ACHN (cell line): ENCODE measurements around the gene SECTM1.
A peak's percentile ranks its signal among the peaks of the same experiment; 100 is the strongest.

Source experiments
- DNase-seq: peaks from one replicate; pipeline ENCODE4 v3.0.0-alpha.2; 2015
- in situ Hi-C: cut with HindIII; loops from 2 replicates; pipeline ENCODE4 v1.10.0; 2017; ENCODE audit warnings: low sequenced_read_pairs, low pct_ligation_motif_present, low pct_unique_long_range_greater_than_20kb

SECTM1 gene

DNA sequence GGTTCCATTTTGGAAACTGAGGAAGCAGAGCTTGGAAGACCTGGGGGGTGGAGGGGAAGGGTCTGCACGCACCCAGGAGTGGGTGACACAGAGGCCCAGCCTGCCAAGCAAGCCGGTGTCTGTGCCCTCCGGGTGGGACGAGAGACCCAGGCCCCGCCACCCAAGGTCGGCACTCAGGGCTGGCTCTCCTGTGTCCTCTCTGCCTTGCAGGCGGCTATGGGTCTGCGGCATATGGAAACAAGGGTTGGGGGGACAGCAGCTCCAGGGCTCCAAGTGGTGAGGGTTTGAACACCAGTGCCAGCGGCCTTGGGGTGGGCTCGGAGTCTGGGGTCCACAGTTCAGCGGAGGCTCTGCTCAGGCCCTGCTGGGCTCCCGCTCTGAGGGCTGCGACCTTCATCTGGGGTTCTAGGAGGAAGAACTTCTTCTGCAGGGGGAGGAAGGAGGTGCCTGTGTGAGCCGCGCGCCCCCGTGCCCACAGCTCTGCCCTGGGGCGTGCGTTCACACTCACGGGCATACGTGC, 11.6 kb downstream of the SECTM1 start:
- in situ Hi-C loops = no loop called here
- DNase-seq = no peak

DNA sequence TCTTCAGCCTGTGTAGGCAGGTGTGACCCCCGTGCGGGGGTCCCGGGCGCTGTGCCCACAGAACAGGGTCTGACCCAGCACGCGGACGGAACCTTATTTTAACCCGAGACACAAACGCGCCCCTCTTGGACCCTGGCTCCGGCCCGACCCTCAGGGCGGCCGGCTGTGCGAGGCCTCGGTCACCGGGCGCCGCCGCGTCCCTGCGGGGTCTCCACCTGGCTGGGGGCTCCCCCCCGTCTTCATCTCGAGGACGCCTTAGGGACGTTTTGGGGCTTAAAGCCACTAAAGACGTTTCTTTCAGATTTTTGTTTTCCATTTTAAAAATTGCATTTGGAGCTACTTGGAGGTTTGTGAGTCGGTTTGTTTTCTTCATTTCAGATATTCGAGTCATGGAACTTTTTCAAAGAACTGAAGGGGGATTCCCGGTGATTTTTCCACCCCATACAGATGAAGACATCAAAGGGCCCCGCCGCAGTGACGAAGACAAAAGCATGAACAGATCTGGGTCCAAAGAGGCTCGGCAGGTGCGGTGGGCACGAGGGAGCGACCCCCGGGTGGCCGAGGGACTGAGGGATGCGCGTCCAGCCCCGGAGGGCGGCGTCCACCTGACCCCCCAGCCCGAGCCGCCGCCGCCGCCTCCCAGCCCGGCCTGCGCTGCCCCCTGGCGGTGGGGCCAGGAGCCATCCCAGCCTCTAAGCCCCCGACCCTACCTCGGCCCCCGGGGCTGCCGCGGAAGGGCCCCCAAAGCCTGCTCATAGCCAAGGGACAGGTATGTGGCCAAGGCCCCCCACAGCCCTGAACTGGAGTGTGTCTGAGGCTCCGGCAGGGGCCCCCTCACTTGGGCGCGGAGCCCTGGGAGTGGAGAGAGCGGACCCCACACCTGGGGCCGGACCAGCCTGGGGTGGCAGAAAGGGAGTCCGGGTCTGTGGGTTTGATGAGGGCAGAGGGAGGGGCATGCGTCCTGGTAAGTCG, 12.3 kb downstream of the SECTM1 start:
- peak; percentile 31 for DNase-seq
- in situ Hi-C loops = no loop called here

DNA sequence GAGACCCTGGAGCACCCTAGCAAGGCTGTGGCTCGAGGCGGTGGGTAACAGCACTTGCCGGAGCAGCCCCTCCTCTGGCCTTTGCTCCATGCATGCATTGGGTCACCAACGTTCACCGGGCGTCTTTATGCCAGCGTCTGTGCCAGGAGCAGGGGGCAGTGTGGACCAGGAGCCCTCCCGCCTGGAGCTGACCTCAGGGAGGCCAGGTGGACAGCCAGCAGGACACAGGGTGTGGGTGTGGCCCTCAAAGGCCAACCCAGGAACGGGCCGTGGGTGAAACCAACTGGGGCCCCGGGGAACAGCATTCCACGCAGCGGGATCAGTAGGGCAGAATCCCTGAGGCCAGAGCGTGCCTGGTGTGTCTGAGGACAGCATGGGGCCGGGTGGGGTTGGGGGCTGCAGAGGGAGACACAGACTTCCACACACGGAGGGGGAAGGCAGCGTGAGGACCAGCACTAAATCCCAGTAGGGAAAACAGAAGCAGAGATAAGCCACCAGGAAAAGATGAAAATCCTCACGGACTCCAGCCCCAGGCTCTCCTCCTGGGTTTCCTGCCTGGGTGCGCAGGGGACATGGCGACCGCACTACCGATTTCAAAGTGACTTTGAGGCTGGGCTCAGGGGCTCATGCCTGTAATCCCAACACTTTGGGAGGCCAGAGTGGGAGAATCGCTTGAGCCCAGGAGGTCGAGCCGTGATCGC, 13.3 kb downstream of the SECTM1 start:
- in situ Hi-C loops = no loop called here
- no peak for DNase-seq

DNA sequence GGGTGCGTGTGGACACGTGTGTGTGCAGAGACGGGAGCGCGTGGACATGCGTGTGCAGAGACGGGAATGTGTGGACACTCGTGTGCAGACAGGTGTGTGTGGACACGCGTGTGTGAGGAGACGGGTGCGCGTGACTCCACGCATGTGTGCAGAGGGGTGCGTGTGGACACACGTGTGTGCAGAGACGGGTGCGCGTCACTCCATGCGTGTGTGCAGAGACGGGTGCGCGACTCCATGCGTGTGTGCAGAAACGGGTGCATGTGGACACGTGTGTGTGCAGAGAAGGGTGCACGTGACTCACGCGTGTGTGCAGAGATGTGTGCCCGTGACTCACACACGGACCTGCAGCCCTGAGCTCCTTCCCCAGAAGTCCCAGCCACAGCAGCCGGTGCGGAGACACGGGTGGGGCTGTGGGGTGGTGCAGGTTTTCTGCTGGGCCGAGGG, 13.9 kb downstream of the SECTM1 start:
- in situ Hi-C loops = no loop called here
- no peak for DNase-seq

GRCh38 chr17:82318772-82319606, 14.6 kb downstream of the SECTM1 start:
- DNase-seq = no peak
- in situ Hi-C loops = no loop called here

GRCh38 chr17:82318169-82318498, 15.4 kb downstream of the SECTM1 start:
- in situ Hi-C loops = no loop called here
- no peak for DNase-seq

DNA sequence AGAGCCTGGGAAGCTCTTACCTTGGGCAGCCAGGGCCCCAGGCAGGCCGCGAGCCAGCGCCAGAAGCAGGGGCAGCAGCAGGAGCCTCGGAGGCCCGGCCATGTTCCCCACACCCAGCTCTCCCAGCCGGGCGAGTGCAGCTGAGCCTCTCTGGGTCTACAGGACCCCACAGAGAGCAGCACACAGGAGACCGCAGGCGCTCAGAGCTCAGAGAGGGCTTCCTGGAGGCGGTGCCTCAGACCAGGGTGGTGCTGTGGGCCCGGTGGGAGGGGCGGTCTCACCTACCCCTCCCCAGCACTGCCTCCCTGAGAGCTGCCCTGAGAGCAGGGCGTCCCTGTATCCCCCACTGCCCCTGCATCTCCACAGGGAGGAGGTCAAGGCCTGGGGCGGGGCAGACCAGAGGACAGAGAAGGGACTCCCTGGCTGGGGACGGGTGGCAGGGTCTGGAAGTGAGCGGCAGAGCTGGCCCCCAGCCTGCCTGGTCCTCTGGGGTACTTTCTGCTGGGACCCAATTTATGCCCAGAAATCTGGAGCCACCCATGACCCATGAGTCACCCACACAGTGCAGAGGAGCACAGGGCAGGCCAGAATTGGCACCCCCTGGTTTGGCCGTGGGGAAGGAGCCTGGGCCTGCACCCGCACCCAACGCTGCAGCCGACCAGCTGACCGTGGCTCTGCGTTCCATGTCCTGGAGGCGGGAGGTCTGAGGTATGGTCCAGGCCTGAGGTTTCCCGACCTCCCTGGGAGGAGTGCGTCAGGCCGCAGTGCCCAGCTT, 16.0 kb downstream of the SECTM1 start, which contains the start of gene CD7:
TSS of gene CD7 (minus strand) at position 215 of the 775 bp plus-strand sequence. CDS start at position 102, 113 bp downstream.
- in situ Hi-C loops = no loop called here
- DNase-seq = no peak

DNA sequence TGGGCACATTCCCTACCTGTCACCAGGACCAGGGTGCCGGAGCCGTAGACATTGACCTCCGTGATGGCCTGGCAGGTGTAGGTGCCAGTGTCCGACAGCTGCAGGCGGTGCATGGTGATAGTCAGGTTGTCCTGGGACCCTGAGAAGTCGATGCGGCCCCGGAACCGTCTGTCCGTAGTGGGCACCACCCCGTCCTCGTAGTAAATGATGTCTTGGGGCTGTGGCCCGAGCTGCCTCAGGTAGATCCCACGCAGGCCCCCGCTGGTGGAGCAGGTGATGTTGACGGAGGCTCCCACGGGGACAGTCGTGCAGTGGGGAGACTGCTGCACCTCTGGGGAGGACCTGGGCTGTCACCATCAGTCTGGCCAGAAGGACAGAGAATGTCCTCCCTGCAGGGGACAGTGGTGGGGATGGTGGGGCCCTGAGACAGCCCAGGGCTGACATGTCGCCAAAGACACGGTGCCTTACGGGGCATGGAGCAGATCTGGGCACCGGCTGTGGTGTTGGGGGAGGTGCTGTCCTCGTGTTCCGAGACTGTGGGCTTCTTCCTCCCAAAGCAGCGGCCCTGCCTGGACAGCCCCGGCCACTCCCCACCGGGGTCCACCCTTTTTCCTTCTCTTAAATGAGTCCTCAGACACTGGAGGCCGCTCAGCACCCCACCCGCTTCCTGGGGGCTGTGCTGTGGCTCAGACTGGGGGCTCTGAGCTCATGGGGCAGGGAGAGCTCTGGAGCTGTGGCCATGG, 16.7 kb downstream of the SECTM1 start:
- in situ Hi-C loops = no loop called here
- DNase-seq = no peak

DNA sequence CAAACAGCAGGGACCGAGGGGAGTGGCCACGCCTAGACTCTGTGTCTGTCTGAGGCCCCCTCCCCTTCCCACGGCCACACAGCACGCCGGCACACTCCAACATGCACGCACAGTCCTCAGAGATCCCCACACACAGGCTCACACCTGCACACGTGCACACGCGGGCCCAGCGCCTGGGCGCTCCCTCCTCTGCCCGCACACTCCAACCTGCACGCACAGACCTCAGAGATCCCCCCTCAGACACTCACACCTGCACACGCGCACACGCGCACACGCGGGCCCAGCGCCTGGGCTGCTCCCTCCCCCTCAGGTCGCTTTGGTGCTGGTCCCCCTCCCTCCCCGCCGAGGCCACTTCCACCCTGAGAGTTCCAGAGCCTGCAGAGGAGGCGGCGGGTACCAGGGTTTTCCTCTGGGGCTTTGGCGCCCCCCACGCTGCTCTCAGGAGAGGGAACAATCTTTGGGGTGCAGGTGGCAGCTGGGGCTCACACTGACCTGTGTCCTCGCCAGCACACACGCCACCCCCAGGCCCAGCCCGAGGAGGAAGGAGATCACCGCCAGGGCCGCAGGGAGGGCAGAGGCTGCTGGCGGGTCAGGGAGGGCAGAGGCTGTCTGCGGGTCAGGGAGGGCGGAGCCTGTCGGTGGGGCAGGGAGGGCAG, 17.7 kb downstream of the SECTM1 start:
- no peak for DNase-seq
- in situ Hi-C loops = no loop called here

DNA sequence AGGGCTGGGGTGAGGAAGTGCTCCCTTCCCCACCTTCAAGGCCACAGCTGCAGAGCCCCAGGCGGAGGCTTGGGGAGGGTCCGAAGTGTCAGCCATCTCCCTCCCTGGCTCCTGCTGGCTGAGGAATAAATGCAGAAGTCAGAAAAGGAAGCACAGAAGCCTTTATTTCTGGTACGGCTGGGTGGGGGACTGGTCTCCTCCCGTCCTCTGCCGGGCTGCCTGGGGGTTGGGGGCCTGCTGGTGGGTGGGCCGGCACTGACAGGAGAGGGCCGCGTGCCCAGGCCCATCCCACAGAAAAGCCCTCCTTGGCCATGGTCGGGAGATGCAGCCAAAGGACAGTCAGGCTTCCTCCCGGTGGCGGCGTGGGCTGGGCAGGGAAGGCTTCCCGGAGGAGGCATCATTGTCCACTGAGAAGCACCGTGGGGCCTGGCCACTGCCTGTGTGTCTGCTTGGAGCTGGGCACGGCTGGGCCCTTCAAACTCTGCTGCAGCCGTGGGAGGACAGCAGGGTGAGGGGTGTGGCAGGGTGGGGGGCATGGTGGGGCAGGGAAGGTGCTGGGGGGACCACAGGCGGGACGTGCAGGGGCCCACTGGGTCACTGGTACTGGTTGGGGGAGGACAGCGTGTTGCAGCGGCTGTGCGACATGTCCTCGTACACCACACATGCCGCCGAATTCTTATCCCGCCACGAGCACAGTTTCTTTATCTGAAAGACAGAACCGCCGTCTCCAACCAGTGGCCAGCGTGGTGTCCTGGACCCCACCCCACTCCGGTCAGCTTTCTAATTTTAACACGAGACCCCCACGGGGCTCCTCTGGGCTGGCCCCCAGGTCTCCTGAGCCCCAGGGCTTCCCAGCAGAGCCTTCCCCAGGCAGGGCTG, 18.6 kb downstream of the SECTM1 start:
- in situ Hi-C loops = no loop called here
- DNase-seq = no peak

DNA sequence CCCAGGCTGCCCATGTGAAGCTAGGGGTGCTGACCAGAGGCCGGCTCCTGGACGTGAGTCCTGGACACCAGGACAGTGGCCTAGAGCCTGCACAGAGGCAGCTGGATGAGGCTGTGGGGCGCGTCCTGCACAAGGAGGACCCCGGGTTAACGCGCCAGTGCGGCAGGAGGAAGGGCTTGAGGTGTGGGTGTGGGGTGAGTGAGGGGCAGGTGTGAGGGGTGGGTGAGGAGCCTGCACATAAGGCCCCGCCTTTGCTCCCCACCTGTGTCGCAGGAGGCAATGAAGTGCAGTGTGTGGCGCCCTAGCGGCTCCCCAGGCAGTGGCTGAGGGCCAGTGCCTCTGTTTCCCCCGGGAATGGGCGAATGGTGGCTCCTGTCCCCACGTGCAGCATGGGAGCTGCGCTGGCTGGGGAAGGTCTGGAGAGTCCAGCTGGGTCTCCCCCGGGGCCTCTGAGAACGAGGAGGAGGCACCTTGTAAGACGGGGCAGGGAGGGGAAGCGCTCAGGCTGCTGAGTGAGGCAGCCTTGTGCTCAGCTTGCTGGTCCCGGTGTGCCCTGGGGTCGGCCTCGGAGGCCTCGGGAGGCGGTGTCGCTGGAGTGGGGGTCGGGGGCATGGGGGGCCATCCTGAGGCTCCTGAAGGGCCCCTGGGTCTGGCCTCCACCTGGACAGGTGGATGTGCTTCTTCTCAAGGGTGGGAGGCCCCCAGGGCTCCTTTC, 19.4 kb downstream of the SECTM1 start:
- DNase-seq = no peak
- in situ Hi-C loops = no loop called here

- in situ Hi-C loops = no loop called here
- no peak for DNase-seq
Observed at GRCh38 chr17:82313195-82314011, 20.2 kb downstream of the SECTM1 start.

- in situ Hi-C loops = no loop called here
- DNase-seq = no peak
Observed at GRCh38 chr17:82311971-82312370, 21.6 kb downstream of the SECTM1 start.

GRCh38 chr17:82310877-82311276, 22.7 kb downstream of the SECTM1 start:
- no peak for DNase-seq
- in situ Hi-C loops = no loop called here
